ENCODE results near the gene TTLL5. TPM values are rescaled to one million over a fixed set of nuclear protein-coding genes. Genes with fewer than 3 reads are reported as not detected.

The TTLL5 gene
- total RNA-seq, 1 experiment from 2014 or later, result 34.7 TPM

- Histone ChIP-seq H3K9me3 (ENCODE audit: low read length) (no peaks in the 10 kb centered on the region), H4K20me1 (ENCODE audit: low read length) (no peaks in the 10 kb centered on the region), H3K27ac (ENCODE audit: low read length) (no peak overlapping the region), H3K27me3 (ENCODE audit: low read length) (no peaks in the 10 kb centered on the region), H3K4me3 (ENCODE audit: low read length) (no peak overlapping the region), H3K4me1 (ENCODE audit: insufficient read depth, low read length) (peaks cover 6% of the 10 kb centered on the region; the same call in 1 of the 2 replicates), H3K79me2 (ENCODE audit: low read length) (no peaks in the 10 kb centered on the region), H3K4me2 (ENCODE audit: low read length) (no peak overlapping the region), H3K9me2 (replicated peaks; ENCODE audit: low read length) (no peaks in the 10 kb centered on the region), H2AFZ (ENCODE audit: low read length) (no peak overlapping the region), H3K9ac (ENCODE audit: low read length) (no peak overlapping the region), H3F3A (ENCODE audit: low read length, unreplicated experiment) (no peaks in the 10 kb centered on the region), H3K36me3 (ENCODE audit: low read depth, low read length) (peaks cover 18% of the 10 kb centered on the region)
- ChIA-PET CTCF (interaction anchor here (0.6 to 0.7 kb wide), 2 partner anchors 36 to 369 kb away, joined by 3 read pairs; no protein-coding TSS in a partner anchor), POLR2A (ENCODE audit: unreplicated experiment) (interaction anchor here (0.6 kb wide), 1 partner anchor 424 kb away, joined by 4 read pairs; no protein-coding TSS in a partner anchor)
- intact Hi-C loops (cut with micrococcal nuclease), result no loop called here
- TF ChIP-seq CTCF (conservative IDR thresholded peaks at IDR 0.05; ENCODE audit: low read depth, low read length) (no peak), EZH2 (IDR thresholded peaks at IDR 0.05; ENCODE audit: low read length, unreplicated experiment) (no peak), EZH2phosphoT487 (IDR thresholded peaks at IDR 0.05; ENCODE audit: borderline replicate concordance, low read length) (no peak)
- ATAC-seq (no peak), DNase-seq (no peak)
- BruUV-seq (replicated peaks), result no TSS peak
Observed at GRCh38 chr14:75672605-75673192, 11.7 kb downstream of the TTLL5 start.

- no peaks in the 10 kb centered on the region for H3K9me2 ChIP-seq (replicated peaks; ENCODE audit: low read length)
- no peak overlapping the region for H3K4me3 ChIP-seq (ENCODE audit: low read length)
- no peak overlapping the region for H3K9ac ChIP-seq (ENCODE audit: low read length)
- no peaks in the 10 kb centered on the region for H3K27me3 ChIP-seq (ENCODE audit: low read length)
- DNase-seq (no peak), ATAC-seq (no peak)
- H3K9me3 ChIP-seq (ENCODE audit: low read length), result no peaks in the 10 kb centered on the region
- no TSS peak for BruUV-seq (replicated peaks)
- no peak overlapping the region for H2AFZ ChIP-seq (ENCODE audit: low read length)
- POLR2A ChIA-PET (ENCODE audit: unreplicated experiment), result interaction anchor here (0.6 kb wide), 1 partner anchor 425 kb away, joined by 4 read pairs; no protein-coding TSS in a partner anchor
- peaks cover 6% of the 10 kb centered on the region; the same call in 1 of the 2 replicates for H3K4me1 ChIP-seq (ENCODE audit: insufficient read depth, low read length)
- intact Hi-C loops (cut with micrococcal nuclease), result no loop called here
- no peaks in the 10 kb centered on the region for H3K79me2 ChIP-seq (ENCODE audit: low read length)
- H3K36me3 ChIP-seq (ENCODE audit: low read depth, low read length), result peaks cover 18% of the 10 kb centered on the region
- no peak for TF ChIP-seq EZH2phosphoT487 (IDR thresholded peaks at IDR 0.05; ENCODE audit: borderline replicate concordance, low read length)
- no peak for TF ChIP-seq CTCF (conservative IDR thresholded peaks at IDR 0.05; ENCODE audit: low read depth, low read length)
- TF ChIP-seq EZH2 (IDR thresholded peaks at IDR 0.05; ENCODE audit: low read length, unreplicated experiment), result no peak
- no peak overlapping the region for H3K27ac ChIP-seq (ENCODE audit: low read length)
- no peak overlapping the region for H3K4me2 ChIP-seq (ENCODE audit: low read length)
- CTCF ChIA-PET, result no interaction called here
- H3F3A ChIP-seq (ENCODE audit: low read length, unreplicated experiment), result no peaks in the 10 kb centered on the region
- H4K20me1 ChIP-seq (ENCODE audit: low read length), result no peaks in the 10 kb centered on the region
Observed at GRCh38 chr14:75673345-75674035, 12.4 kb downstream of the TTLL5 start.

All from PC-3 (cell line).